Natural killer cell (primary cell): ENCODE data around the gene PNKD. TPM values are rescaled to one million over a fixed set of nuclear protein-coding genes. Genes with fewer than 3 reads are reported as not detected.

Experiments
- ATAC-seq, 3 donors: fragments of 150-1000 bp in 2 of 3; fragments of 200-7000 bp in 1 of 3; cut with Tn5 transposase; 1 replicate in 1 of 3; 2 replicates in 2 of 3; pipeline ENCODE4 v1.10.0; 2021; ENCODE audit warnings: mild to moderate bottlenecking in 2 of 3, moderate library complexity in 2 of 3
- DNase-seq, 2 donors: peaks; one replicate each; pipeline versions ENCODE4 v3.0.0 to v3.0.0-alpha.2; 2013 to 2021; ENCODE audit warnings: mixed read lengths in 1 of 2
- H3K27ac ChIP-seq: one replicate; pipeline ENCODE4 v1.5.1; 2013; ENCODE audit warnings: mild to moderate bottlenecking, low read length
- H3K27me3 ChIP-seq: one replicate; pipeline ENCODE4 v1.6.1; 2013; ENCODE audit warnings: low read length; ENCODE audit not compliant: control insufficient read depth, insufficient read depth
- H3K36me3 ChIP-seq: one replicate; pipeline ENCODE4 v1.6.1; 2013; ENCODE audit warnings: low read length; ENCODE audit not compliant: control insufficient read depth, insufficient read depth
- H3K4me1 ChIP-seq: one replicate; pipeline ENCODE4 v1.6.1; 2013; ENCODE audit warnings: low read length; ENCODE audit not compliant: control insufficient read depth, insufficient read depth
- H3K4me3 ChIP-seq: one replicate; pipeline ENCODE4 v1.5.1; 2013; ENCODE audit warnings: low read length
- H3K9me3 ChIP-seq: one replicate; pipeline ENCODE4 v1.6.1; 2013; ENCODE audit warnings: low read length; ENCODE audit not compliant: control insufficient read depth, insufficient read depth
- H3K27ac Mint-ChIP-seq, 2 donors: one replicate each; pipeline ENCODE4 v1.8.0; 2022; ENCODE audit warnings: mild to moderate bottlenecking in 2 of 2, mixed read lengths in 2 of 2, moderate library complexity in 1 of 2
- H3K27me3 Mint-ChIP-seq, 2 donors: one replicate each; pipeline ENCODE4 v1.8.0; 2022; ENCODE audit warnings: low read depth in 2 of 2, mixed read lengths in 2 of 2
- H3K36me3 Mint-ChIP-seq: one replicate; pipeline ENCODE4 v1.8.0; 2022; ENCODE audit warnings: mixed read lengths
- H3K4me1 Mint-ChIP-seq, 2 donors: one replicate each; pipeline ENCODE4 v1.8.0; 2022; ENCODE audit warnings: mixed read lengths in 2 of 2
- H3K4me3 Mint-ChIP-seq: one replicate; pipeline ENCODE4 v1.8.0; 2022; ENCODE audit warnings: mild to moderate bottlenecking, moderate library complexity, mixed read lengths
- H3K9me3 Mint-ChIP-seq, 2 donors: one replicate each; pipeline ENCODE4 v1.8.0; 2022; ENCODE audit warnings: mixed read lengths in 2 of 2
- CTCF ChIP-seq: fragments of 200-600 bp; IDR thresholded peaks from one replicate; pipeline ENCODE4 v1.8.0; 2022; ENCODE audit warnings: antibody characterized with exemption
- whole genome bisulfite sequencing: methylation state at CpG from one replicate; pipeline ENCODE4 v1.1.7; 2013; ENCODE audit warnings: missing lambda C conversion rate; ENCODE audit not compliant: insufficient coverage; 5-methylcytosine and 5-hydroxymethylcytosine counted together
- intact Hi-C: fragments of 100-400 bp; cut with micrococcal nuclease; formaldehyde crosslinking; loops from one replicate; pipeline ENCODE4 v1.14.2; 2022
- total RNA-seq, 4 donors: library from RNA; stranded (reverse); fragments of 120-200 nt in 1 of 4; gene quantifications; one replicate each; pipeline versions ENCODE4 v1.2.3 to v1.2.4, GENCODE V29; 2013 to 2022

PNKD gene
- total RNA-seq, 3 donors from 2014 or later (not counting 1 experiment from before 2014, with no cell fraction given), result 18.8 to 21.3 (median 18.9) TPM

- no peak overlapping the region for H3K27ac ChIP-seq
- DNase-seq (no peak), ATAC-seq (no peak)
- no peak overlapping the region for H3K4me3 ChIP-seq
- H3K9me3 ChIP-seq, result no peaks in the 10 kb centered on the region
- no peaks in the 10 kb centered on the region for H3K36me3 Mint-ChIP-seq
- TF ChIP-seq CTCF, result no peak
- H3K27ac Mint-ChIP-seq, result no peak overlapping the region
- 88% methylated on average over 8 of the region's 8 CpGs for WGBS
- H3K27me3 Mint-ChIP-seq, result peaks cover 0 to 3% of the 10 kb centered on the region in 2 donors
- no peaks in the 10 kb centered on the region for H3K27me3 ChIP-seq
- no peaks in the 10 kb centered on the region for H3K36me3 ChIP-seq
- no peaks in the 10 kb centered on the region for H3K9me3 Mint-ChIP-seq
- peaks cover 39% of the 10 kb centered on the region for H3K4me1 ChIP-seq
- intact Hi-C loops, result no loop called here
- no peak overlapping the region for H3K4me3 Mint-ChIP-seq
- H3K4me1 Mint-ChIP-seq, result peaks cover 0 to 5% of the 10 kb centered on the region in 2 donors
Measured at GRCh38 chr2:218331745-218332144, 61.4 kb downstream of the PNKD start.

GRCh38 chr2:218332288-218332687, 62.0 kb downstream of the PNKD start:
- Histone ChIP-seq H3K27me3 (no peaks in the 10 kb centered on the region), H3K27ac (no peak overlapping the region), H3K36me3 (no peaks in the 10 kb centered on the region), H3K4me1 (peaks cover 35% of the 10 kb centered on the region), H3K4me3 (no peak overlapping the region), H3K9me3 (no peaks in the 10 kb centered on the region)
- Mint-ChIP-seq H3K27me3 (peaks cover 0 to 3% of the 10 kb centered on the region in 2 donors), H3K4me3 (no peak overlapping the region), H3K4me1 (peaks cover 0 to 5% of the 10 kb centered on the region in 2 donors), H3K9me3 (no peaks in the 10 kb centered on the region), H3K27ac (no peak overlapping the region), H3K36me3 (no peaks in the 10 kb centered on the region)
- DNase-seq (no peak), ATAC-seq (no peak)
- intact Hi-C loops, result no loop called here
- TF ChIP-seq CTCF, result no peak
- 90% methylated on average over 1 of the region's 1 CpG for WGBS

GRCh38 chr2:218332920-218333645, 62.8 kb downstream of the PNKD start:
- ATAC-seq (peak in 1 of 3 donors; percentile 41), DNase-seq (no peak)
- Histone ChIP-seq H3K4me3 (no peak overlapping the region), H3K27ac (no peak overlapping the region), H3K4me1 (peaks cover 29% of the 10 kb centered on the region), H3K27me3 (no peaks in the 10 kb centered on the region), H3K36me3 (no peaks in the 10 kb centered on the region), H3K9me3 (no peaks in the 10 kb centered on the region)
- peaks cover 0 to 3% of the 10 kb centered on the region in 2 donors for H3K27me3 Mint-ChIP-seq
- intact Hi-C loops, result no loop called here
- no peak overlapping the region for H3K27ac Mint-ChIP-seq
- no peaks in the 10 kb centered on the region for H3K36me3 Mint-ChIP-seq
- no peak overlapping the region for H3K4me3 Mint-ChIP-seq
- 39% methylated on average over 16 of the region's 16 CpGs for WGBS
- H3K9me3 Mint-ChIP-seq, result no peaks in the 10 kb centered on the region
- no peak for TF ChIP-seq CTCF
- no peaks in the 10 kb centered on the region for H3K4me1 Mint-ChIP-seq

GRCh38 chr2:218334531-218334930, 64.2 kb downstream of the PNKD start:
- DNase-seq (no peak), ATAC-seq (no peak)
- Mint-ChIP-seq H3K4me1 (no peaks in the 10 kb centered on the region), H3K9me3 (no peaks in the 10 kb centered on the region), H3K4me3 (no peak overlapping the region), H3K27ac (no peak overlapping the region), H3K36me3 (no peaks in the 10 kb centered on the region), H3K27me3 (peaks cover 0 to 3% of the 10 kb centered on the region in 2 donors)
- Histone ChIP-seq H3K36me3 (no peaks in the 10 kb centered on the region), H3K4me1 (peaks cover 23% of the 10 kb centered on the region), H3K27me3 (no peaks in the 10 kb centered on the region), H3K4me3 (no peak overlapping the region), H3K9me3 (no peaks in the 10 kb centered on the region), H3K27ac (no peak overlapping the region)
- intact Hi-C loops, result no loop called here
- TF ChIP-seq CTCF, result no peak
- WGBS, result 90% methylated on average over 3 of the region's 3 CpGs
